Sigmoid colon (tissue), 4 donors: Measurements from ENCODE around the gene NOS1AP.

ENCODE experiments used
- EP300 ChIP-seq, 4 donors: sonication (generic); formaldehyde crosslinking; IDR thresholded peaks; one replicate each; pipeline ENCODE4 v1.6.1; 2017; ENCODE audit warnings: antibody characterized with exemption in 4 of 4
- POLR2A ChIP-seq, 2 donors: fragments of 450-650 bp; IDR thresholded peaks; one replicate each; pipeline ENCODE4 v1.6.1; 2016; ENCODE audit warnings: antibody characterized with exemption in 2 of 2, mild to moderate bottlenecking in 2 of 2, moderate library complexity in 2 of 2
- POLR2AphosphoS5 ChIP-seq, 4 donors: sonication (generic); formaldehyde crosslinking; IDR thresholded peaks; one replicate each; pipeline ENCODE4 v1.6.1; 2017; ENCODE audit warnings: antibody characterized with exemption in 4 of 4
- TF ChIP-seq, protein P1 (sequence below), 4 experiments: fragments of 450-650 bp in 3 of 4; fragments of 200-600 bp in 1 of 4; IDR thresholded peaks; one replicate each; pipeline ENCODE4 v1.5.1; 2016 to 2019; ENCODE audit warnings: antibody characterized with exemption in 4 of 4, mild to moderate bottlenecking in 3 of 4, moderate library complexity in 2 of 4

- TF ChIP-seq, protein P1, sequence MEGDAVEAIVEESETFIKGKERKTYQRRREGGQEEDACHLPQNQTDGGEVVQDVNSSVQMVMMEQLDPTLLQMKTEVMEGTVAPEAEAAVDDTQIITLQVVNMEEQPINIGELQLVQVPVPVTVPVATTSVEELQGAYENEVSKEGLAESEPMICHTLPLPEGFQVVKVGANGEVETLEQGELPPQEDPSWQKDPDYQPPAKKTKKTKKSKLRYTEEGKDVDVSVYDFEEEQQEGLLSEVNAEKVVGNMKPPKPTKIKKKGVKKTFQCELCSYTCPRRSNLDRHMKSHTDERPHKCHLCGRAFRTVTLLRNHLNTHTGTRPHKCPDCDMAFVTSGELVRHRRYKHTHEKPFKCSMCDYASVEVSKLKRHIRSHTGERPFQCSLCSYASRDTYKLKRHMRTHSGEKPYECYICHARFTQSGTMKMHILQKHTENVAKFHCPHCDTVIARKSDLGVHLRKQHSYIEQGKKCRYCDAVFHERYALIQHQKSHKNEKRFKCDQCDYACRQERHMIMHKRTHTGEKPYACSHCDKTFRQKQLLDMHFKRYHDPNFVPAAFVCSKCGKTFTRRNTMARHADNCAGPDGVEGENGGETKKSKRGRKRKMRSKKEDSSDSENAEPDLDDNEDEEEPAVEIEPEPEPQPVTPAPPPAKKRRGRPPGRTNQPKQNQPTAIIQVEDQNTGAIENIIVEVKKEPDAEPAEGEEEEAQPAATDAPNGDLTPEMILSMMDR (IDR thresholded peaks at IDR 0.05), result no peak
- TF ChIP-seq POLR2AphosphoS5 (IDR thresholded peaks at IDR 0.05), result no peak
- no peak for TF ChIP-seq EP300 (IDR thresholded peaks at IDR 0.05)
- TF ChIP-seq POLR2A (IDR thresholded peaks at IDR 0.05), result no peak
Observed at GRCh38 chr1:162147760-162148159, 78.3 kb downstream of the NOS1AP start.
